Measurements from ENCODE around the gene GADD45GIP1. TPM values are rescaled to one million over a fixed set of nuclear protein-coding genes. Genes with fewer than 3 reads are reported as not detected.

The GADD45GIP1 gene
- 20.8 TPM for total RNA-seq (ENCODE audit: unreplicated experiment)
- long read RNA-seq, transcript GADD45GIP1-201 (2 exons, 1,782 nt), result major isoform, 105 of 145 reads
- long read RNA-seq, partial matches to known transcripts, result 0 of 145 reads
- long read RNA-seq, other reads (novel, unspliced or antisense), result 40 of 145 reads

GRCh38 chr19:12956446-12957388 lies at the start of gene GADD45GIP1:
Gene GADD45GIP1, minus strand, starts transcription at chr19:12957223. Its CDS starts 11 bp downstream, at chr19:12957212.
- H3K27me3 Mint-ChIP-seq (ENCODE audit: unreplicated experiment), result peaks cover 11% of the 10 kb centered on the region
- peak within 1 kb of the TSS; percentile 75 for H3K27ac Mint-ChIP-seq (ENCODE audit: unreplicated experiment)
- H3K4me1 Mint-ChIP-seq (ENCODE audit: unreplicated experiment), result peaks cover 11% of the 10 kb centered on the region
- H3K36me3 Mint-ChIP-seq (ENCODE audit: low read depth, unreplicated experiment), result peaks cover 19% of the 10 kb centered on the region
- DNase-seq (ENCODE audit: low spot score), result peak; percentile 80
- TF ChIP-seq CTCF (IDR thresholded peaks at IDR 0.05; ENCODE audit: unreplicated experiment), result no peak
- peak within 1 kb of the TSS; percentile 91 for H3K4me3 Mint-ChIP-seq (ENCODE audit: unreplicated experiment)
- H3K9me3 Mint-ChIP-seq (ENCODE audit: unreplicated experiment), result no peaks in the 10 kb centered on the region

GRCh38 chr19:13005861-13006370 lies 48.9 kb upstream of the GADD45GIP1 start:
- H3K36me3 Mint-ChIP-seq (ENCODE audit: low read depth, unreplicated experiment), result peaks cover 4% of the 10 kb centered on the region
- no peaks in the 10 kb centered on the region for H3K4me1 Mint-ChIP-seq (ENCODE audit: unreplicated experiment)
- no peak overlapping the region for H3K27ac Mint-ChIP-seq (ENCODE audit: unreplicated experiment)
- no peak overlapping the region for H3K4me3 Mint-ChIP-seq (ENCODE audit: unreplicated experiment)
- no peak for DNase-seq (ENCODE audit: low spot score)
- no peak for TF ChIP-seq CTCF (IDR thresholded peaks at IDR 0.05; ENCODE audit: unreplicated experiment)
- H3K9me3 Mint-ChIP-seq (ENCODE audit: unreplicated experiment), result no peaks in the 10 kb centered on the region
- H3K27me3 Mint-ChIP-seq (ENCODE audit: unreplicated experiment), result peaks cover 33% of the 10 kb centered on the region

GRCh38 chr19:13005253-13005652 lies 48.2 kb upstream of the GADD45GIP1 start:
- Mint-ChIP-seq H3K4me1 (ENCODE audit: unreplicated experiment) (no peaks in the 10 kb centered on the region), H3K36me3 (ENCODE audit: low read depth, unreplicated experiment) (peaks cover 4% of the 10 kb centered on the region), H3K4me3 (ENCODE audit: unreplicated experiment) (peak overlapping the region; percentile 19), H3K9me3 (ENCODE audit: unreplicated experiment) (no peaks in the 10 kb centered on the region), H3K27ac (ENCODE audit: unreplicated experiment) (no peak overlapping the region), H3K27me3 (ENCODE audit: unreplicated experiment) (peaks cover 38% of the 10 kb centered on the region)
- no peak for DNase-seq (ENCODE audit: low spot score)
- TF ChIP-seq CTCF (IDR thresholded peaks at IDR 0.05; ENCODE audit: unreplicated experiment), result no peak

- no peak for TF ChIP-seq CTCF (IDR thresholded peaks at IDR 0.05; ENCODE audit: unreplicated experiment)
- H3K4me1 Mint-ChIP-seq (ENCODE audit: unreplicated experiment), result no peaks in the 10 kb centered on the region
- peaks cover 4% of the 10 kb centered on the region for H3K36me3 Mint-ChIP-seq (ENCODE audit: low read depth, unreplicated experiment)
- peaks cover 46% of the 10 kb centered on the region for H3K27me3 Mint-ChIP-seq (ENCODE audit: unreplicated experiment)
- H3K27ac Mint-ChIP-seq (ENCODE audit: unreplicated experiment), result no peak overlapping the region
- H3K9me3 Mint-ChIP-seq (ENCODE audit: unreplicated experiment), result no peaks in the 10 kb centered on the region
- no peak for DNase-seq (ENCODE audit: low spot score)
- H3K4me3 Mint-ChIP-seq (ENCODE audit: unreplicated experiment), result no peak overlapping the region
Measured at GRCh38 chr19:13004273-13004672, 47.2 kb upstream of the GADD45GIP1 start.
